ENCODE results near the gene RDH12. TPM values are rescaled to one million over a fixed set of nuclear protein-coding genes. Genes with fewer than 3 reads are reported as not detected.
A peak's percentile ranks its signal among the peaks of the same experiment; 100 is the strongest.

The RDH12 gene
- total RNA-seq, 6 experiments from 2014 or later: not detected

- no peak for TF ChIP-seq CTCF (IDR thresholded peaks at IDR 0.05)
- DNase-seq: peak; percentile 91
- peaks cover 24% of the 10 kb centered on the region for H3K36me3 Mint-ChIP-seq (ENCODE audit: low read depth)
- peak overlapping the region; percentile 95 for H3K4me3 Mint-ChIP-seq
- H3K4me1 Mint-ChIP-seq (ENCODE audit: low read depth): peaks cover 26% of the 10 kb centered on the region
- peak overlapping the region; percentile 87 for H3K27ac Mint-ChIP-seq
- H3K27me3 Mint-ChIP-seq (ENCODE audit: insufficient read depth): peaks cover 4% of the 10 kb centered on the region
- H3K9me3 Mint-ChIP-seq: no peaks in the 10 kb centered on the region
Observed at GRCh38 chr14:67694791-67695393, 6.8 kb upstream of the RDH12 start.

GRCh38 chr14:67695394-67695949, 6.2 kb upstream of the RDH12 start, which contains the start of gene RDH11:
Gene RDH11, minus strand, starts transcription at chr14:67695764. Its CDS starts 61 bp downstream, at chr14:67695703.
- H3K9me3 Mint-ChIP-seq: no peaks in the 10 kb centered on the region
- peaks cover 26% of the 10 kb centered on the region for H3K4me1 Mint-ChIP-seq (ENCODE audit: low read depth)
- TF ChIP-seq CTCF (IDR thresholded peaks at IDR 0.05): no peak
- H3K27me3 Mint-ChIP-seq (ENCODE audit: insufficient read depth): peaks cover 4% of the 10 kb centered on the region
- peak; percentile 90 for DNase-seq
- peak within 1 kb of the TSS; percentile 95 for H3K4me3 Mint-ChIP-seq
- peak within 1 kb of the TSS; percentile 87 for H3K27ac Mint-ChIP-seq
- H3K36me3 Mint-ChIP-seq (ENCODE audit: low read depth): peaks cover 18% of the 10 kb centered on the region

- DNase-seq: no peak
- no peak for TF ChIP-seq CTCF (IDR thresholded peaks at IDR 0.05)
- Mint-ChIP-seq H3K27ac (no peak overlapping the region), H3K27me3 (ENCODE audit: insufficient read depth) (peaks cover 4% of the 10 kb centered on the region), H3K9me3 (no peaks in the 10 kb centered on the region), H3K4me3 (no peak overlapping the region), H3K36me3 (ENCODE audit: low read depth) (peaks cover 5% of the 10 kb centered on the region), H3K4me1 (ENCODE audit: low read depth) (peaks cover 26% of the 10 kb centered on the region)
Observed at GRCh38 chr14:67697006-67697405, 4.7 kb upstream of the RDH12 start.

- H3K27ac Mint-ChIP-seq: no peak overlapping the region
- H3K36me3 Mint-ChIP-seq (ENCODE audit: low read depth): no peaks in the 10 kb centered on the region
- H3K9me3 Mint-ChIP-seq: no peaks in the 10 kb centered on the region
- peaks cover 4% of the 10 kb centered on the region for H3K27me3 Mint-ChIP-seq (ENCODE audit: insufficient read depth)
- H3K4me1 Mint-ChIP-seq (ENCODE audit: low read depth): peaks cover 15% of the 10 kb centered on the region
- DNase-seq: no peak
- TF ChIP-seq CTCF (IDR thresholded peaks at IDR 0.05): no peak
- no peak overlapping the region for H3K4me3 Mint-ChIP-seq
Observed at GRCh38 chr14:67698179-67698578, 3.5 kb upstream of the RDH12 start.

GRCh38 chr14:67703997-67704396, 2.3 kb downstream of the RDH12 start:
- DNase-seq: no peak
- Mint-ChIP-seq H3K4me3 (no peak overlapping the region), H3K4me1 (ENCODE audit: low read depth) (no peaks in the 10 kb centered on the region), H3K27ac (no peak overlapping the region), H3K36me3 (ENCODE audit: low read depth) (no peaks in the 10 kb centered on the region), H3K9me3 (no peaks in the 10 kb centered on the region), H3K27me3 (ENCODE audit: insufficient read depth) (no peaks in the 10 kb centered on the region)
- TF ChIP-seq CTCF (IDR thresholded peaks at IDR 0.05): no peak
